Mucosa of gallbladder (tissue), 1 donor: ENCODE measurements around the gene TCHP. TPM values are rescaled to one million over a fixed set of nuclear protein-coding genes. Genes with fewer than 3 reads are reported as not detected.
"Not testable (repeated sequence)": the region's sequence is repeated elsewhere in the genome, so short reads cannot be mapped to it uniquely, and the experiment has no call there.

Source experiments
- DNase-seq: peaks from one replicate; pipeline ENCODE4 v3.0.0-alpha.2; 2020; ENCODE audit warnings: low spot score
- total RNA-seq: library from RNA; stranded (reverse); gene quantifications from one replicate; pipeline ENCODE4 v1.2.1, GENCODE V29; 2021
- donor health status: DM: no; HTN: no; CAD: no.

The TCHP gene, protein sequence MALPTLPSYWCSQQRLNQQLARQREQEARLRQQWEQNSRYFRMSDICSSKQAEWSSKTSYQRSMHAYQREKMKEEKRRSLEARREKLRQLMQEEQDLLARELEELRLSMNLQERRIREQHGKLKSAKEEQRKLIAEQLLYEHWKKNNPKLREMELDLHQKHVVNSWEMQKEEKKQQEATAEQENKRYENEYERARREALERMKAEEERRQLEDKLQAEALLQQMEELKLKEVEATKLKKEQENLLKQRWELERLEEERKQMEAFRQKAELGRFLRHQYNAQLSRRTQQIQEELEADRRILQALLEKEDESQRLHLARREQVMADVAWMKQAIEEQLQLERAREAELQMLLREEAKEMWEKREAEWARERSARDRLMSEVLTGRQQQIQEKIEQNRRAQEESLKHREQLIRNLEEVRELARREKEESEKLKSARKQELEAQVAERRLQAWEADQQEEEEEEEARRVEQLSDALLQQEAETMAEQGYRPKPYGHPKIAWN
- total RNA-seq: 18.8 TPM

- DNase-seq: peak; percentile 90
Observed at GRCh38 chr12:109899783-109900751, at the start of gene TCHP. Gene TCHP, plus strand, starts transcription at chr12:109900274. Its CDS starts 2,753 bp downstream, at chr12:109903027.

DNA sequence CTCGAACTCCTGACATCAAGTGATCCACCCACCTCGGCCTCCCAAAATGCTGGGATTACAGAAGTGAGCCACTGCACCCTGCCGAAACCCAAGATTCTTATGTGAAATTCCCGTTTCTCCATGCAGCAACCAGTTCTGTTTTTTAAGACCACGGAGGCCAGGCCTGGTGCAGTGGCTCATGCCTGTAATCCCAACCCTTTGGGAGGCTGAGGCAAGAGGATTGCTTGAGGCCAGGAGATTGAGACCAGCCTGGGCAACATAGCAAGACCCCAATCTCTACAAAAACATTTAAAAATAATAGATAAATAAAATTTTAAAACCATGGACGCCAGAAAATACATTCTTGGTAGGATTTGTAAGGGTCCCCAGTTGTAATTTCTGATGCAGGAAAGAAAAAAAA lies 49.6 kb upstream of the TCHP start:
- not testable (repeated sequence) for DNase-seq

DNA sequence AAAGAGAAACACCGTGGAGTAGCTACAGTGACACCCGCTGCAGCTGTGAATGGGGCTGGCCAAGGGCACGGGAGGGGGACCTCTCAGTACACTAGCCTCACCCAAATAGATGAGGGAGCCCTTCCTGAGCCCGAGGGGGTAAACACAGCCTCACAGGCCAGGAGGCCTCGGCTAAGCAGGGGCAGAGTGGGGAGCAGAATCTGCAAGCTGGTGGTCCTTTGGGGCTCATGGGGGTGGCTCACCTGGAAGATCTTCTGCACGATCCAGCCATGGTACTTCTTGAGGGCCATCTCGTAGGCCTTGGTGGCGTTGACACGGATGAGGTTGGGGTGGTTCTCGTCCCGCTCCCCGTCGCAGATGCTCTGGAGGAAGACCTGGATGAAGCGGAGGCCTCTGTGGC lies 44.7 kb upstream of the TCHP start:
- DNase-seq: no peak

- DNase-seq: no peak
Observed at GRCh38 chr12:109857715-109858114, 42.4 kb upstream of the TCHP start.

- no peak for DNase-seq
Observed at GRCh38 chr12:109858764-109859163, 41.3 kb upstream of the TCHP start.

DNA sequence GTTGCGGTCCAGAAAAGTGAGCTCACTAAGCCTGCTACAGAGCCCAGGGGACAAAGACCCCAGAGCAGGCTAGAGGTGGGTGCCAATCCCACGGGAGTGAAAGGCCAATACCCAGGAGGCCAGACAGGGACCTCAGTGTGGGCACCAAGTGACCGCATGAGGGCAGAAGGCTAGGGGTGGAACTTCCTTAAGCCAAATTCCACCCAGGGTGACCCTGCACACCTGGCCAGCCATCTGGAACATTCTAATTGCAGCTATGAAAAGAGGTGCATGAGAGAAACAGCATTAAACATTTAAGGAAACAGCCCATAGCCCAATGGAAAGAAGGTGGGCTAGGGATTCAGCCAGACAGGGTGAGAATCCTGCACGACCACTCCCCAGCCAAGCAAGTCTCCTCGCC lies 39.1 kb upstream of the TCHP start:
- no peak for DNase-seq

GRCh38 chr12:109861689-109862314 lies 38.3 kb upstream of the TCHP start:
- DNase-seq: no peak

GRCh38 chr12:109862491-109862890 lies 37.6 kb upstream of the TCHP start:
- DNase-seq: not testable (repeated sequence)

GRCh38 chr12:109863847-109864712 lies 36.0 kb upstream of the TCHP start:
- peak; percentile 17 for DNase-seq

- no peak for DNase-seq
Observed at GRCh38 chr12:109864916-109865315, 35.2 kb upstream of the TCHP start.

DNA sequence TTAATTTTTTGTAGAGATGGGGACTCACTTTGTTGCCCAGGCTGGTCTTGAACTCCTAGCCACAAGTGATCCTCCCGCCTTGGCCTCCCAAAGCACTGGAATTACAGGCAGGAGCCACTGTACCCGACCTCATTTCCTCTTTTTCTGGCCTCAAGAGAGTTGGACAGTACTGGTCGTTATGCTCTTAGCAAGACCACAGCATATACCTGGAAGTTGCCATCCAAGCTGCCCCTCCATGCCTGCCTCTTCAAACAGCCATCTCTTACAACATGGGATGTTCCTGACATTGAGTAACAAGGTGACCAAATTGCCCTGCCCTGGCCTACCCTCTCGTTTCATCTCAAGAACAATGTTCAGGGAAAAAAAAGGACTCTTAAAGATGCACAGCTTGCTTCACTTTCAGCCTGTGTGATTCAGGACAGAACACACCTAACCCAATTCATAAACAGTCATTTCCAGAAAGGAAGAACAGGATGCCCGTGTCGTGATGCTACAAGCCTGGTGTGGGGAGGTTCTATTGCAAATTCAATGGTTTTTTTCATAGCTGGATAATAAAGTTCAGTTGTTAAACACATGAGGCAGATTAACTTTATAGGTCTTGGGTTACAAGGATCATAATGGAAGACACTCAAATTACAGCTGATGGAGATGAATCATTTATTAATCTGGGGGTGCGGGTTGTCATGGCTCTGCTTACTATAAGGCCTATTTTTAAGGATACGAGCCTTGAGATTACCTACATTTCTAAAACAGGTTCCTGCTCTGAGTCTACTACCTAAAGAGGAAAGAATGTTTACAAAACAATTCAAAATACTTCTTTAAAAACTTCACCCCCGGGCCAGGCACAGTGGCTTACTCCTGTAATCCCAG lies 31.7 kb upstream of the TCHP start:
- no peak for DNase-seq

DNA sequence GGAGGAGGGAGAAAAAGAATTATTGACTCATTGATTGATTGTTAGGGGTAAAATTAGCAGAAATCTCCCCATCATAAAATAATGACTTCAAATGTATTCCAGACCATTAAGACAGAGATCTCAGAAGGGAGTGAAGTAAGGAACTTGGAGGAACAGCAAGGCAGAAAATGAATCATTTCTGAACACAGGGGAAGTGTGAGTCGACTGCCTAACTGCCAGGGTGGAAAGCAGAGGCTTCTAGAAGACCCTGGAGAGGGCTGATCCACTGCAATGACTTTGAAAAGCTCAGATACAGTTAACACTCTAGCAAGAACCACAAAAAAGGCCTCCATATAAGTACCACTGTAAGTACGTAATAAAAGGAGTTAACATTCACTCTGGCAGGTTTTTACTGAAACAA lies 29.4 kb upstream of the TCHP start:
- no peak for DNase-seq

- DNase-seq: peak; percentile 19
Observed at GRCh38 chr12:109871668-109872314, 28.3 kb upstream of the TCHP start.

DNA sequence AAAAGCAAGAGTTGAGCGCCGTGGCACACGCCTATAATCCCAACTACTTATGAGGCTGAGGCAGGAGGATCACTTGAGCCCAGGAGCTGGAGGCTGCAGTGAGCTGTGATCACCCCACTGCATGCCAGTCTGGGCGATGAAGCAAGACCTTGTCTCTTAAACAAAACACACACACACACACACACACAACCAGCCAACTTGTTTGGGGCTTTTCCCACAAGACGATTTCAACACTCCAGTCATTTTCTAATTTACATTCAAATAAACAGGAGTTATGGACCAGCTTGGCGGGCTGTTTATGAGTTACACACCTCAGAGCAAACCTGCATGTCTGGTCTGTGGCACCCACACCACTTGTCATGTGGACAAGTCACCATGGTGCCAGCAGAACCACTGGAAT lies 26.4 kb upstream of the TCHP start:
- no peak for DNase-seq

DNA sequence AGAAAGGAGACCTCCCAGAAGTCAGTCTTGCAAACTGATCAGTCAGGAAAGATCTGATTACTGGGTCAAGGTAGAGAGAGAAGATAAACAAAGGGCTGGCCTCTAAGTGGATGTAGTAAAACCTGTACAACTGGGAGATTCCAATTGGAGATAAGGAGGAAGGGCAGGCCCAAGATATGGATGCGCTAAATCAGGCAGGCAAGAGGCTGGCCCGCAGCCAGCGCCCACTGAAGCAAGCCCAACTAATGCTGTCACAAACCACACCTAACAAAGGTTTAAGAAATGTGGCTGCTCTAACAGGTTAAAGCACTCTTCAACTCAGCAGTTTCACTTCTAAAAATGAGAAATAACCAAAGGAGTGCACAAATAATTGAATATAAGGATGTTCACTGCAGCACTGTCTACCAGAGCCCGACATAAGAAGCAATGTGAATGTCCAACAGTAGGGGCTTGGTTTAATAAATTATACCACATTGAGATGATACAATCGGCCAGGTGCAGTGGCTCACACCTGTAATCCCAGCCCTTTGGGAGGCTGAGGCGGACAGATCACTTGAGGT lies 24.4 kb upstream of the TCHP start:
- no peak for DNase-seq

DNA sequence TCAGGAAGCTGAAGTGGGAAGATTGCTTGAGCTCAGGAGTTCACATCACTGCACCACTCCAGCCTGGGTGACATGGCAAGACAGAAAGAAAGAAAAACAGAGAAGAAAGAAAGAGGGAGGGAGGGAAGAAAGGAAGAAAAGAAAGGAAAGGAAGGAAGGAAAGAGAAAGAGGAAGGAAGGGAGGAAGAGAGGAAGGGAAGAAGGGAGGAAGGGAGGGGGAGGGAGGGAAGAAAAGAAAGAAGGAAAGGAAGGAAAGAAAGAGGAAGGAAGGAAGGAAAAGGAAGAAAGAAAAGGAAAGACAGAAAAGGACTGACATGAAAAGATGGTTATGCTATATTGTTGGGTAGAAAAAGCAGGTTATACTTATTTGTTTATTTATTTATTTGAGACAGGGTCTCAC lies 23.7 kb upstream of the TCHP start:
- DNase-seq: no peak

DNA sequence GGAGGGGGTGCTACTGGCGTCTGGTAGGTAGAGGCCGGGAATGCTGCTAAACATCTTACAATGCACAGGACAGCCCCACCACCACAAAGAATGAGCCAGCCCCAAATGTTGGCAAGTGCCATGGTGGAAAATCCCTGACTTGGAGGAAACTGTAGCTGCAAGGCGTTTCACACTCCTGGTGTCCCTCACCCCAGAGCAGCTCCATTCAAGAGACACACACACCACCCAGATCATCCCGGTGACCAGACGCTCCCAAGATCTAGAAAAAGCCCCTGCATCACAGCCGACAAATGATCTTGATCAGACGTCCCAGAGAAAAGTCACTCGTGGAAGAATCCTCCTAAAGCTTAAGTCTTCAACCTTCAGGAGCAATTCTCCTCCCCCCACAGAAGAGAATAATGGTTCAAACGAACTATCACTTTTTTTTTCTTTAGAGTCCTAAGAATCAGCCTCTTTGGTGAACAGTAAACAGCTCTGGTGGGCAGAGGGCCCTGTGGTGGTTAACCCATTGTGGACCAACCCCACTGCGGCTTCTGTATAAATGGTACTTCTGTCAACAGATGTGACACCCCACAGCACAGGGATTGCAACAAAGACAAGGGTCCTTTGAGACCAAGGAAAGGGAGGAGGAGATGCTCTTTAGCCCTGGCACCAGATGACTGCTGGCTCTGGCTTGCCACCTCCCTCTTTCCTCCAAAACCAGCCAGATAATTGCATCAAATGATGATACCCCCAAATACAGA lies 22.4 kb upstream of the TCHP start:
- DNase-seq: no peak

GRCh38 chr12:109878247-109878625 lies 21.8 kb upstream of the TCHP start:
- DNase-seq: no peak

- no peak for DNase-seq
Observed at GRCh38 chr12:109878749-109879148, 21.3 kb upstream of the TCHP start.
